ENCODE results near the gene LITAF. TPM values are rescaled to one million over a fixed set of nuclear protein-coding genes. Genes with fewer than 3 reads are reported as not detected.

The LITAF gene
- total RNA-seq, 2 donors from 2014 or later, result 36.6 to 62.9 TPM

GRCh38 chr16:11551842-11552241 is 34.9 kb downstream of the LITAF start:
- peaks cover 31% of the 10 kb centered on the region for H3K36me3 ChIP-seq (ENCODE audit: control insufficient read depth, insufficient read depth, low read length)
- Mint-ChIP-seq H3K36me3 (ENCODE audit: low read depth) (peaks cover 49% of the 10 kb centered on the region), H3K4me3 (no peak overlapping the region), H3K9me3 (peaks cover 22% of the 10 kb centered on the region), H3K4me1 (no peaks in the 10 kb centered on the region), H3K27ac (no peak overlapping the region), H3K27me3 (ENCODE audit: insufficient read depth) (no peaks in the 10 kb centered on the region)
- no peak overlapping the region for H3K9ac ChIP-seq (ENCODE audit: extremely low read depth, low read length, poor library complexity, severe bottlenecking)
- no peaks in the 10 kb centered on the region for H3K4me1 ChIP-seq (ENCODE audit: control insufficient read depth, insufficient read depth, low read length)
- H3K27me3 ChIP-seq (ENCODE audit: control insufficient read depth, insufficient read depth, low read length, poor library complexity, severe bottlenecking), result no peaks in the 10 kb centered on the region
- H3K9me3 ChIP-seq (ENCODE audit: control insufficient read depth, low read length), result peaks cover 20% of the 10 kb centered on the region
- H3K4me3 ChIP-seq (ENCODE audit: low read length), result no peak overlapping the region
- TF ChIP-seq CTCF (conservative IDR thresholded peaks at IDR 0.05), result no peak
- 92% methylated on average over 2 to 3 of the region's 3 CpGs for WGBS, 2 experiments (ENCODE audit: insufficient coverage in 1 of 2, insufficient read length in 1 of 2)
- H3K27ac ChIP-seq (ENCODE audit: low read depth, low read length), result no peak overlapping the region
- DNase-seq, result no peak

- Histone ChIP-seq H3K9me3 (ENCODE audit: control insufficient read depth, low read length) (peaks cover 11% of the 10 kb centered on the region), H3K36me3 (ENCODE audit: control insufficient read depth, insufficient read depth, low read length) (peaks cover 24% of the 10 kb centered on the region), H3K27me3 (ENCODE audit: control insufficient read depth, insufficient read depth, low read length, poor library complexity, severe bottlenecking) (no peaks in the 10 kb centered on the region), H3K27ac (ENCODE audit: low read depth, low read length) (no peak overlapping the region), H3K4me1 (ENCODE audit: control insufficient read depth, insufficient read depth, low read length) (no peaks in the 10 kb centered on the region), H3K9ac (ENCODE audit: extremely low read depth, low read length, poor library complexity, severe bottlenecking) (no peak overlapping the region), H3K4me3 (ENCODE audit: low read length) (no peak overlapping the region)
- Mint-ChIP-seq H3K27ac (no peak overlapping the region), H3K9me3 (peaks cover 14% of the 10 kb centered on the region), H3K4me3 (no peak overlapping the region), H3K4me1 (no peaks in the 10 kb centered on the region), H3K36me3 (ENCODE audit: low read depth) (peaks cover 40% of the 10 kb centered on the region), H3K27me3 (ENCODE audit: insufficient read depth) (no peaks in the 10 kb centered on the region)
- no peak for DNase-seq
- 94 to 97% methylated on average over 9 to 13 of the region's 13 CpGs for WGBS, 2 experiments (ENCODE audit: insufficient coverage in 1 of 2, insufficient read length in 1 of 2)
- no peak for TF ChIP-seq CTCF (conservative IDR thresholded peaks at IDR 0.05)
Measured at GRCh38 chr16:11550791-11551498, 35.8 kb downstream of the LITAF start.

GRCh38 chr16:11547118-11547916 is 39.4 kb downstream of the LITAF start:
- no peaks in the 10 kb centered on the region for H3K27me3 ChIP-seq (ENCODE audit: control insufficient read depth, insufficient read depth, low read length, poor library complexity, severe bottlenecking)

More at GRCh38 chr16:11547118-11547916, 39.4 kb downstream of the LITAF start:
- Histone ChIP-seq H3K4me1 (ENCODE audit: control insufficient read depth, insufficient read depth, low read length) (no peaks in the 10 kb centered on the region), H3K36me3 (ENCODE audit: control insufficient read depth, insufficient read depth, low read length) (peaks cover 13% of the 10 kb centered on the region), H3K27ac (ENCODE audit: low read depth, low read length) (peak overlapping the region; percentile 79), H3K9me3 (ENCODE audit: control insufficient read depth, low read length) (no peaks in the 10 kb centered on the region), H3K4me3 (ENCODE audit: low read length) (no peak overlapping the region), H3K9ac (ENCODE audit: extremely low read depth, low read length, poor library complexity, severe bottlenecking) (no peak overlapping the region)
- Mint-ChIP-seq H3K36me3 (ENCODE audit: low read depth) (peaks cover 24% of the 10 kb centered on the region), H3K4me3 (no peak overlapping the region), H3K27me3 (ENCODE audit: insufficient read depth) (no peaks in the 10 kb centered on the region), H3K4me1 (peaks cover 8% of the 10 kb centered on the region), H3K9me3 (peaks cover 10% of the 10 kb centered on the region), H3K27ac (no peak overlapping the region)
- TF ChIP-seq CTCF (conservative IDR thresholded peaks at IDR 0.05), result no peak
- WGBS, 2 experiments (ENCODE audit: insufficient coverage in 1 of 2, insufficient read length in 1 of 2), result 93 to 95% methylated on average over 11 to 13 of the region's 13 CpGs
- no peak for DNase-seq
